ENCODE results near the gene HNRNPC. TPM values are rescaled to one million over a fixed set of nuclear protein-coding genes. Genes with fewer than 3 reads are reported as not detected.

The HNRNPC gene
- total and polyA plus RNA-seq, 2 of the 8 experiments (the other 6 are each of a cell fraction or from before 2014, with no cell fraction given), result 781 to 1,207 TPM

DNA sequence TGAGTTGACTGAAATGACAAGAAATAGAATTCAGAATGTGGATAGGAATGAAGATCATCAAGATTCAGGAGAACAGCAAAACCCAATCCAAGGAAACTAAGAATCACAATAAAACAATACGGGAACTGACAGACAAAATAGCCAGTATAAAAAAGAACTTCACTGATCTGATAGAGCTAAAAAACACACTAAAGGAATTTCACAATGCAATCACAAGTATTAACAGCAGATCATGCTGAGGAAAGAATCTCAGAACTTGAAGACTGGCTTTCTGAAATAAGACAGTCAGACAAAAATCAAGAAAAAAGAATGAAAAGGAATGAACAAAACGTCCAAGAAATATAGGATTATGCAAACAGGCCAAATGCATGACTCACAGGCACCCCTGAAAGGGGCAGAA is 98.1 kb downstream of the HNRNPC start:
- H3K4me3 ChIP-seq (ENCODE audit: extremely low read depth in 1 of 4, insufficient read depth in 2 of 4, low read depth in 3 of 4, low read length in 4 of 4), result no peak overlapping the region
- H4K91ac ChIP-seq (replicated peaks; ENCODE audit: insufficient read length, low read length), result no peak overlapping the region
- H2AFZ ChIP-seq (ENCODE audit: low read length), result no peak overlapping the region
- no peak overlapping the region for H3K9ac ChIP-seq (replicated peaks in 1 of 4; ENCODE audit: extremely low read depth in 1 of 4, low read depth in 3 of 4, low read length in 3 of 4)
- H3K36me3 ChIP-seq (ENCODE audit: control insufficient read depth in 2 of 4, insufficient read depth in 4 of 4, low read length in 3 of 4), result no peaks in the 10 kb centered on the region
- no peak overlapping the region for H3K23ac ChIP-seq (ENCODE audit: insufficient read length)
- H2BK15ac ChIP-seq (ENCODE audit: low read length), result no peak overlapping the region
- no peak overlapping the region for H3K4ac ChIP-seq (replicated peaks; ENCODE audit: insufficient read length, low read depth, low read length)
- H3K27ac ChIP-seq (ENCODE audit: low read depth, low read length), result no peak overlapping the region
- H4K20me1 ChIP-seq (replicated peaks in 1 of 2; ENCODE audit: control insufficient read depth in 1 of 2, insufficient read depth in 2 of 2, low read length in 2 of 2), result no peaks in the 10 kb centered on the region
- H3K9me3 ChIP-seq (ENCODE audit: insufficient read depth in 2 of 2, low read depth in 1 of 2, low read length in 1 of 2), result no peaks in the 10 kb centered on the region
- H2BK12ac ChIP-seq (ENCODE audit: low read depth, low read length), result no peak overlapping the region
- H4K8ac ChIP-seq (ENCODE audit: extremely low read depth, insufficient read depth, low read length), result no peak overlapping the region
- POLR2A ChIA-PET (ENCODE audit: partially characterized antibody), result no interaction called here
- no peak overlapping the region for H3K18ac ChIP-seq (ENCODE audit: extremely low read depth, low read length)
- no peaks in the 10 kb centered on the region for H3K23me2 ChIP-seq (ENCODE audit: low read depth, low read length)
- no peak overlapping the region for H2BK20ac ChIP-seq (ENCODE audit: low read length)
- H3K79me1 ChIP-seq (ENCODE audit: low read depth, low read length), result no peaks in the 10 kb centered on the region
- H2BK120ac ChIP-seq (replicated peaks; ENCODE audit: low read depth, low read length), result no peak overlapping the region
- no peak overlapping the region for H3K4me2 ChIP-seq (ENCODE audit: insufficient read depth in 1 of 2, low read depth in 2 of 2, low read length in 2 of 2)
- H2BK5ac ChIP-seq (ENCODE audit: low read depth, low read length), result no peak overlapping the region
- H4K5ac ChIP-seq (ENCODE audit: insufficient read length, low read depth, low read length), result no peak overlapping the region
- no peak for FAIRE-seq
- no peak overlapping the region for H3K14ac ChIP-seq (ENCODE audit: insufficient read length)
- no peak overlapping the region for H3K56ac ChIP-seq (replicated peaks; ENCODE audit: insufficient read length, low read depth, low read length)
- CTCF ChIA-PET (ENCODE audit: partially characterized antibody), result no interaction called here
- no peak for DNase-seq (ENCODE audit: low read depth in 1 of 2, low spot score in 2 of 2)
- TF ChIP-seq SAP30 (IDR thresholded peaks at IDR 0.05; ENCODE audit: insufficient read depth, insufficient replicate concordance, low read length) (no peak), TAF7 (optimal IDR thresholded peaks at IDR 0.05; ENCODE audit: borderline replicate concordance, low read depth, low read length) (no peak), TEAD4 (IDR thresholded peaks at IDR 0.05; ENCODE audit: low read depth, low read length) (no peak), HDAC6 (IDR thresholded peaks at IDR 0.05; ENCODE audit: low read depth, low read length) (no peak), POLR2AphosphoS5 (IDR thresholded peaks at IDR 0.05; ENCODE audit: low read depth, low read length) (no peak)
- TF ChIP-seq, protein P1, sequence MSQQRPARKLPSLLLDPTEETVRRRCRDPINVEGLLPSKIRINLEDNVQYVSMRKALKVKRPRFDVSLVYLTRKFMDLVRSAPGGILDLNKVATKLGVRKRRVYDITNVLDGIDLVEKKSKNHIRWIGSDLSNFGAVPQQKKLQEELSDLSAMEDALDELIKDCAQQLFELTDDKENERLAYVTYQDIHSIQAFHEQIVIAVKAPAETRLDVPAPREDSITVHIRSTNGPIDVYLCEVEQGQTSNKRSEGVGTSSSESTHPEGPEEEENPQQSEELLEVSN (IDR thresholded peaks at IDR 0.05), result no peak
- WGBS, 2 experiments (ENCODE audit: extremely low coverage in 1 of 2, insufficient coverage in 1 of 2, insufficient read length in 1 of 2, insufficient replicate concordance in 2 of 2, low coverage in 1 of 2, low lambda C conversion rate in 2 of 2, missing lambda C conversion rate in 1 of 2), result 69% methylated on average over 2 of the region's 2 CpGs; no CpG with 5 or more reads in 1 of the 2 experiments
- no peaks in the 10 kb centered on the region for H3K79me2 ChIP-seq (ENCODE audit: control insufficient read depth in 1 of 2, insufficient read depth in 2 of 2, low read length in 2 of 2)
- H3K27me3 ChIP-seq (replicated peaks in 1 of 4; ENCODE audit: control insufficient read depth in 3 of 4, extremely low read depth in 1 of 4, insufficient read depth in 3 of 4, low read length in 3 of 4), result no peaks in the 10 kb centered on the region
- no peak overlapping the region for H2AK5ac ChIP-seq (ENCODE audit: low read depth, low read length)
- no peaks in the 10 kb centered on the region for H3K4me1 ChIP-seq (replicated peaks in 1 of 4; ENCODE audit: control insufficient read depth in 3 of 4, insufficient read depth in 4 of 4, low read length in 3 of 4)

Measured in H1 (cell line).